Measurements from ENCODE around the gene CATSPERE.

Gene CATSPERE

GRCh38 chr1:244458781-244459180 lies 2.3 kb upstream of the CATSPERE start:
- peaks cover 17% of the 10 kb centered on the region for H3K4me1 ChIP-seq (ENCODE audit: insufficient read depth, low read length)
- H3K9me3 ChIP-seq (ENCODE audit: insufficient read depth, low read length, severe bottlenecking): no peaks in the 10 kb centered on the region
- TF ChIP-seq EZH2 (IDR thresholded peaks at IDR 0.05; ENCODE audit: borderline replicate concordance, low read depth, low read length, severe bottlenecking): no peak
- TF ChIP-seq, protein P1, sequence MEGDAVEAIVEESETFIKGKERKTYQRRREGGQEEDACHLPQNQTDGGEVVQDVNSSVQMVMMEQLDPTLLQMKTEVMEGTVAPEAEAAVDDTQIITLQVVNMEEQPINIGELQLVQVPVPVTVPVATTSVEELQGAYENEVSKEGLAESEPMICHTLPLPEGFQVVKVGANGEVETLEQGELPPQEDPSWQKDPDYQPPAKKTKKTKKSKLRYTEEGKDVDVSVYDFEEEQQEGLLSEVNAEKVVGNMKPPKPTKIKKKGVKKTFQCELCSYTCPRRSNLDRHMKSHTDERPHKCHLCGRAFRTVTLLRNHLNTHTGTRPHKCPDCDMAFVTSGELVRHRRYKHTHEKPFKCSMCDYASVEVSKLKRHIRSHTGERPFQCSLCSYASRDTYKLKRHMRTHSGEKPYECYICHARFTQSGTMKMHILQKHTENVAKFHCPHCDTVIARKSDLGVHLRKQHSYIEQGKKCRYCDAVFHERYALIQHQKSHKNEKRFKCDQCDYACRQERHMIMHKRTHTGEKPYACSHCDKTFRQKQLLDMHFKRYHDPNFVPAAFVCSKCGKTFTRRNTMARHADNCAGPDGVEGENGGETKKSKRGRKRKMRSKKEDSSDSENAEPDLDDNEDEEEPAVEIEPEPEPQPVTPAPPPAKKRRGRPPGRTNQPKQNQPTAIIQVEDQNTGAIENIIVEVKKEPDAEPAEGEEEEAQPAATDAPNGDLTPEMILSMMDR (IDR thresholded peaks at IDR 0.05; ENCODE audit: borderline replicate concordance, extremely low read depth, low read length, poor library complexity, severe bottlenecking): no peak
- no peaks in the 10 kb centered on the region for H3K79me2 ChIP-seq (ENCODE audit: insufficient read depth, low read length)
- DNase-seq: no peak
- no peak overlapping the region for H3K27ac ChIP-seq (ENCODE audit: low read length)
- H4K20me1 ChIP-seq (ENCODE audit: insufficient read depth, low read length): no peaks in the 10 kb centered on the region
- no peak for ATAC-seq (ENCODE audit: insufficient read depth, low read depth)
- H3K4me3 ChIP-seq (ENCODE audit: low read depth in 1 of 2, low read length in 2 of 2): no peak overlapping the region
- H3K27me3 ChIP-seq (ENCODE audit: insufficient read depth, low read length, poor library complexity): no peaks in the 10 kb centered on the region
- H2AFZ ChIP-seq (ENCODE audit: low read depth, low read length): no peak overlapping the region
- no peak overlapping the region for H3K9ac ChIP-seq (ENCODE audit: low read depth, low read length)
- H3K36me3 ChIP-seq (ENCODE audit: insufficient read depth, low read length): peaks cover 6% of the 10 kb centered on the region
- no peak overlapping the region for H3K4me2 ChIP-seq (ENCODE audit: insufficient read depth, low read length)

DNA sequence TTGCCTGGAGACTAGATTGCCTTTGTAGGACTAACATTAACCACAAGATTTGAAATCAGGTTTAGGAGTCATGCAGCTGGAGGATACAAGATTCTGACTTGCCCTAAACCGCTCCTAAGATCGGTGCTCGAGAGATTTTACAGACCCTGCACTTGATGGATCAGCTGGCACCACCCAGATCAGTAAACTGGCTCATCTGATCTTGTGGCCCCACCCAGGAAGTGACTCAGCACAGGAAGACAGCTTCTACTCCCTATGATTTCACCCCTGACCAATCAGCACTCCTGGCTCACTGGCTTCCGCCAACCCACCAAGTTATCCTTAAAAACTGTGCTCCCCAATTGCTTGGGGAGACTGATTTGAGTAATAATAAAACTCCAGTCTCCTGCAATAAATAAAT lies 876 bp upstream of the CATSPERE start:
- Histone ChIP-seq H3K27ac (ENCODE audit: low read length) (no peak overlapping the region), H3K36me3 (ENCODE audit: insufficient read depth, low read length) (peaks cover 6% of the 10 kb centered on the region), H4K20me1 (ENCODE audit: insufficient read depth, low read length) (no peaks in the 10 kb centered on the region), H3K27me3 (ENCODE audit: insufficient read depth, low read length, poor library complexity) (no peaks in the 10 kb centered on the region), H3K79me2 (ENCODE audit: insufficient read depth, low read length) (no peaks in the 10 kb centered on the region), H3K9me3 (ENCODE audit: insufficient read depth, low read length, severe bottlenecking) (no peaks in the 10 kb centered on the region), H3K9ac (ENCODE audit: low read depth, low read length) (no peak overlapping the region), H2AFZ (ENCODE audit: low read depth, low read length) (0 out of 2 replicates have a peak overlapping the region, but pooled peaks have one; percentile 34), H3K4me1 (ENCODE audit: insufficient read depth, low read length) (peaks cover 17% of the 10 kb centered on the region), H3K4me3 (ENCODE audit: low read depth in 1 of 2, low read length in 2 of 2) (no peak overlapping the region), H3K4me2 (ENCODE audit: insufficient read depth, low read length) (no peak overlapping the region)
- DNase-seq (peak; percentile 41), ATAC-seq (ENCODE audit: insufficient read depth, low read depth) (no peak)
- TF ChIP-seq EZH2 (IDR thresholded peaks at IDR 0.05; ENCODE audit: borderline replicate concordance, low read depth, low read length, severe bottlenecking): no peak
- TF ChIP-seq, protein P1 (IDR thresholded peaks at IDR 0.05; ENCODE audit: borderline replicate concordance, extremely low read depth, low read length, poor library complexity, severe bottlenecking): no peak

DNA sequence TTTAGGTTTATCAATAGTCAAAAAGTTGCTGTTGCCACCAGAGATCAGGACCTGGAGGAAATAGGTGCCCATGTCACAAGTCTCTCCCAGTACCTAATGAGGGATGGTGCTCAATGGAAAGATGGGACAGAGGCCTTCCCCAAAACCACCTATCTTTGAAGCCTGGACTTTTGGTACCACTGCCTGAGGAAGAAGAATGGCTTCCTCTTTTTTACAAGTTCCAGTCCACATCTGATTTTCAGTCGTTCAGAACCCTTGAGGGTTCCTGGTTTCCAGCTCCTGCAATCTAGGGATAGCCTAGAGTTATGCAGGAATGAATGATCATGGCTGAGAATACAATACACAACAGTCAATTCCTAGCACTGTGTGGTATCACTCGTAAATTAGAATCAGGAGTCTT lies 5.7 kb downstream of the CATSPERE start:
- Histone ChIP-seq H2AFZ (ENCODE audit: low read depth, low read length) (no peak overlapping the region), H3K4me3 (ENCODE audit: low read depth in 1 of 2, low read length in 2 of 2) (no peak overlapping the region), H3K27ac (ENCODE audit: low read length) (no peak overlapping the region), H3K36me3 (ENCODE audit: insufficient read depth, low read length) (no peaks in the 10 kb centered on the region), H3K9me3 (ENCODE audit: insufficient read depth, low read length, severe bottlenecking) (no peaks in the 10 kb centered on the region), H4K20me1 (ENCODE audit: insufficient read depth, low read length) (no peaks in the 10 kb centered on the region), H3K4me1 (ENCODE audit: insufficient read depth, low read length) (peaks cover under 1% of the 10 kb centered on the region; the same call in 1 of the 2 replicates), H3K79me2 (ENCODE audit: insufficient read depth, low read length) (no peaks in the 10 kb centered on the region), H3K9ac (ENCODE audit: low read depth, low read length) (no peak overlapping the region), H3K27me3 (ENCODE audit: insufficient read depth, low read length, poor library complexity) (no peaks in the 10 kb centered on the region), H3K4me2 (ENCODE audit: insufficient read depth, low read length) (no peak overlapping the region)
- ATAC-seq (ENCODE audit: insufficient read depth, low read depth) (no peak), DNase-seq (no peak)
- TF ChIP-seq, protein P1 (IDR thresholded peaks at IDR 0.05; ENCODE audit: borderline replicate concordance, extremely low read depth, low read length, poor library complexity, severe bottlenecking): no peak
- TF ChIP-seq EZH2 (IDR thresholded peaks at IDR 0.05; ENCODE audit: borderline replicate concordance, low read depth, low read length, severe bottlenecking): no peak

Measured in DND-41 (cell line).